Measurements from ENCODE around the gene KIR3DL1.

DNA sequence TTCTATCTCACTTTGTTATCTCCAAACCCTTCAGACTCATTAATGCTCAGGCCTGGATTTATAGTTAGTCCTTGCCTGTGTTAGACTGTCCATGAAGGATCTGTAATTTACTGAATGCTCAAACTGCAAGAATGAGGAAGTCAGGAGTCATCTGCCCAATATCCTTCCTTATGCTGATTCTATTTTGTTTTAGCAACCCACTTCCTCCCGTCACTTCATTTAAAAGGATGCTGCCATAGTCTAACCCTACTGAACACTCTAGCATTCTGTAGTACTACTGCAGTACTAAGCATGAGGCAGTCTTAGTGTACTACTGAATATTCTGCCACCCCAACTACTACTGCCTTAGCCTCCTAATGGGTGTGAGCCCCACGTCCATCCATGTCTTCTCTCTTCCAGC lies 59.2 kb downstream of the KIR3DL1 start:
- TF ChIP-seq, protein P1, sequence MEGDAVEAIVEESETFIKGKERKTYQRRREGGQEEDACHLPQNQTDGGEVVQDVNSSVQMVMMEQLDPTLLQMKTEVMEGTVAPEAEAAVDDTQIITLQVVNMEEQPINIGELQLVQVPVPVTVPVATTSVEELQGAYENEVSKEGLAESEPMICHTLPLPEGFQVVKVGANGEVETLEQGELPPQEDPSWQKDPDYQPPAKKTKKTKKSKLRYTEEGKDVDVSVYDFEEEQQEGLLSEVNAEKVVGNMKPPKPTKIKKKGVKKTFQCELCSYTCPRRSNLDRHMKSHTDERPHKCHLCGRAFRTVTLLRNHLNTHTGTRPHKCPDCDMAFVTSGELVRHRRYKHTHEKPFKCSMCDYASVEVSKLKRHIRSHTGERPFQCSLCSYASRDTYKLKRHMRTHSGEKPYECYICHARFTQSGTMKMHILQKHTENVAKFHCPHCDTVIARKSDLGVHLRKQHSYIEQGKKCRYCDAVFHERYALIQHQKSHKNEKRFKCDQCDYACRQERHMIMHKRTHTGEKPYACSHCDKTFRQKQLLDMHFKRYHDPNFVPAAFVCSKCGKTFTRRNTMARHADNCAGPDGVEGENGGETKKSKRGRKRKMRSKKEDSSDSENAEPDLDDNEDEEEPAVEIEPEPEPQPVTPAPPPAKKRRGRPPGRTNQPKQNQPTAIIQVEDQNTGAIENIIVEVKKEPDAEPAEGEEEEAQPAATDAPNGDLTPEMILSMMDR (IDR thresholded peaks at IDR 0.05), result no peak
- TF ChIP-seq EP300 (IDR thresholded peaks at IDR 0.05), result no peak
